Tongue (tissue), 2 donors: ENCODE measurements around the gene HSCB. TPM values are rescaled to one million over a fixed set of nuclear protein-coding genes. Genes with fewer than 3 reads are reported as not detected.
A peak's percentile ranks its signal among the peaks of the same experiment; 100 is the strongest.
"Not testable (repeated sequence)": the region's sequence is repeated elsewhere in the genome, so short reads cannot be mapped to it uniquely, and the experiment has no call there.

ENCODE experiments used
- DNase-seq: peaks from one replicate; pipeline ENCODE4 v3.0.0-alpha.2; 2015
- total RNA-seq: library from RNA; depleted of rRNA; stranded (reverse); fragments of >200 nt; gene quantifications from one replicate; pipeline ENCODE4 v1.2.3, GENCODE V29; 2014

The HSCB gene
- total RNA-seq: 13.2 TPM

- DNase-seq: peak; percentile 100
These were observed at the start of gene HSCB, which contains the start of gene CHEK2 for GRCh38 chr22:28741785-28742561. Gene HSCB, plus strand, starts transcription at chr22:28742039. Its CDS starts 57 bp downstream, at chr22:28742096. Gene CHEK2, minus strand, starts transcription at chr22:28741820. Its CDS starts 7,099 bp downstream, at chr22:28734721.

GRCh38 chr22:28693041-28693760, 48.6 kb upstream of the HSCB start:
- not testable (repeated sequence) for DNase-seq

GRCh38 chr22:28702891-28703290, 38.9 kb upstream of the HSCB start:
- DNase-seq: no peak

GRCh38 chr22:28703436-28703835, 38.4 kb upstream of the HSCB start:
- no peak for DNase-seq

GRCh38 chr22:28706845-28707244, 35.0 kb upstream of the HSCB start:
- DNase-seq: no peak

- DNase-seq: no peak
These were observed 31.7 kb upstream of the HSCB start for GRCh38 chr22:28710107-28710506.

GRCh38 chr22:28710576-28711191, 31.2 kb upstream of the HSCB start:
- DNase-seq: peak; percentile 55

- peak; percentile 24 for DNase-seq
These were observed 30.5 kb upstream of the HSCB start for GRCh38 chr22:28711341-28711740.

GRCh38 chr22:28711820-28712777, 29.7 kb upstream of the HSCB start:
- peak; percentile 29 for DNase-seq

GRCh38 chr22:28714043-28714628, 27.7 kb upstream of the HSCB start:
- DNase-seq: no peak

GRCh38 chr22:28715611-28716010, 26.2 kb upstream of the HSCB start:
- DNase-seq: no peak

GRCh38 chr22:28716686-28717085, 25.2 kb upstream of the HSCB start:
- DNase-seq: no peak

- no peak for DNase-seq
These were observed 23.8 kb upstream of the HSCB start for GRCh38 chr22:28718044-28718443.

- no peak for DNase-seq
These were observed 13.8 kb upstream of the HSCB start for GRCh38 chr22:28728002-28728401.

GRCh38 chr22:28728621-28729313, 13.1 kb upstream of the HSCB start:
- no peak for DNase-seq

GRCh38 chr22:28730179-28730578, 11.7 kb upstream of the HSCB start:
- DNase-seq: no peak

- DNase-seq: no peak
These were observed 7.4 kb upstream of the HSCB start for GRCh38 chr22:28734393-28734792.

- DNase-seq: no peak
These were observed 5.3 kb upstream of the HSCB start for GRCh38 chr22:28736301-28737155.

GRCh38 chr22:28737701-28738100, 4.1 kb upstream of the HSCB start:
- no peak for DNase-seq

- not testable (repeated sequence) for DNase-seq
These were observed 3.0 kb upstream of the HSCB start for GRCh38 chr22:28738876-28739275.
